Epithelial cell of proximal tubule (primary cell): Measurements from ENCODE around the gene MZF1. TPM values are rescaled to one million over a fixed set of nuclear protein-coding genes. Genes with fewer than 3 reads are reported as not detected.

Source experiments
- DNase-seq: peaks from one replicate; pipeline ENCODE4 v3.0.0-alpha.2; 2011; ENCODE audit warnings: low read depth
- H3K4me3 ChIP-seq: 2 replicates; pipeline ENCODE4 v1.5.1; 2011; ENCODE audit warnings: low read depth, mild to moderate bottlenecking, low read length
- CTCF ChIP-seq: conservative IDR thresholded peaks from 2 replicates; pipeline ENCODE4 v1.5.1; 2012; ENCODE audit warnings: low read depth, mild to moderate bottlenecking, low read length
- total RNA-seq: library from RNA; depleted of rRNA; stranded (reverse); fragments of >200 nt; gene quantifications from 2 replicates; pipeline ENCODE4 v1.2.3, GENCODE V29; 2015

The MZF1 gene
- total RNA-seq, 1 donor from 2014 or later, result 12.7 TPM

DNA sequence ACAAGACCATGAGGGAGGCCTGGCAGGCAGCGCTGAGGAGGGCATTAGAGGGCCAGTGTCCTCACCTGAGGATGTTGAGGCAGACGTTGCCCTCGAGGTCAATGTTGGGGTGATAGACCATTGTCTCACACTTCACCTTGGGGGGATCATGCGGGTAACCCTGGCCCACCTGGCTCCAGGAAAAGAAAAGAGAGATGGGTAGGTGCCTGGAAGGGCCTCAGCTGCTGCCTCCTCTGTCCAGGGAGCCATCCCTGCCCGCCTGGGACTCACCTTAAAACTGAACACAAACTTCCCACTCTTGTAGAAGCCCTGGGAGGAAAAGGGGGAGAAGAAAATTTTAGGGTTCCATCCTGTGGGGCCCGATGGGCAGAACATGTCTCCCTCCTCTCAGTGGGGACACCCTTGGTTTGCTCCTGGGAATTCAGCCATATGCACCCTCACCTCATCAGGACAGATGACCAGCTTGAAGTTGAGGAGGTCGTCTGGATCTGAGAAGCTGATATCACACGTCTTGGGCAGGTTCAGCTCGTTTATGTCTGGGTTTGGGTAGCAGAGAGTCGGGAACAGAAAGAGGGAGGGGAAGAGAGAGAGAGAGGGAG is 16.4 kb downstream of the MZF1 start:
- peak overlapping the region; percentile 75 for H3K4me3 ChIP-seq
- no peak for DNase-seq
- no peak for TF ChIP-seq CTCF

- no peak for DNase-seq
- peak overlapping the region; percentile 2 for H3K4me3 ChIP-seq
- no peak for TF ChIP-seq CTCF
These were observed 17.1 kb downstream of the MZF1 start for GRCh38 chr19:58555920-58556621.

DNA sequence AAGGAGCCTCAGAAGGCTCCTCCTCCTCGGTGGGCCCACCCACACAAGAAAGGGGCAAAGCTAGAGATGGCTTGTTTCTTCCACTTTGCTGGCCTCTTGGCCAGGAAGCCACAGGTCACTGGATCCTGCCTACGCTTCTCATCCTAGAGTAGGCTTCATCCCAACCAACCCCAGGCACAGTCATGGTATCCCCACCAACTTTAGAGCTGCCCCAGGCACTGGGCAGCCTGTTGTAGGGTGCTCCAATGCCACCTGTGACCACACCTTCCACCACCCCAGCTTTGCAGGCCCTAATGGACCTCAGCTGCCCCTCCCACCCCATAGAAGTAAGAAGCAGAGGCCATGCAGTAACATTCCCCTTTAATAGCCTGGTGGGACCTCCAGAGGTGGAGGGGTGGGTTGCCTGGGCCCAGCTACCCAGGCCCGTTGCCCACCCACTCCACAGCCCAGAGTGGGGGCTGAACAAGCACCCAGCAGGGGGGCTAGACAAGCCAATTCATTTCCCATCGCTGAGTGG is 17.7 kb downstream of the MZF1 start:
- peak overlapping the region; percentile 94 for H3K4me3 ChIP-seq
- no peak for TF ChIP-seq CTCF
- DNase-seq, result no peak

GRCh38 chr19:58554494-58555368 is 18.4 kb downstream of the MZF1 start, which contains the start of gene CHMP2A:
CHMP2A (minus strand) TSS chr19:58555105; CDS start chr19:58554212, 893 bp downstream.
- peak within 1 kb of the TSS; percentile 94 for H3K4me3 ChIP-seq
- TF ChIP-seq CTCF, result no peak
- DNase-seq, result no peak

DNA sequence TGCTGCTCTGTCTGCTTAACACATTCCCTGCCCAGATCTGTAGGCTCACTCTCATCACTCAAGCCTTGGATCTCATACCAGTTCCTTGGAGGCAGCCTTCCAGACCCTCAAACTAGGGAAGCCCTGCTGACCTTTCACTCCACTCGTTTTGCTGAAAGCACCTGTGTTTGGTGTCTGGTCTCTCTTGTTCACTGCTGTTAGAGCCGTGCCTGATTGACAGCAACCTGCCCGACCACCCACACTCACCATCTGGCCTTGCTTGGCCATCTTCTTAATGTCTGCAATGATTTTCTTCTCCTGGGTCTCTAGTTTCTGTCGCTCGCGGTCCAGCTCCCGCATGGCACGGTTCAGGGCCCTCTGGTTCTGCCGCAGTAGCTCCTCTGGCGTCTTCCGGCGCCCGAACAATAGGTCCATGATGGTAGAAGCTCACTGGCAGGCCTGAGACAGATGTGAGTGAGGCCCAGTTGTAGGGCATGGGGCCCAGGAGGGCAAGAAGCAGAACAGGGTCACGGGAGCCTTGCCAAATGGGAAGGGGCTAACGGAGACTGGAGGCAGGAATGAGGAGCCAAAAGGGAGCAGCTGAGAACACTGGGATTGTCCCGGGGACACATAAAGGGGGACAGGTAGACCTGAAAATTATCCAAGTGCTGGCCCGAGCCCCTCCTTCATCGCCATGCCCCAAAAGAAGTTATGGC is 19.2 kb downstream of the MZF1 start:
- no peak for TF ChIP-seq CTCF
- H3K4me3 ChIP-seq, result peak overlapping the region; percentile 94
- DNase-seq, result no peak

DNA sequence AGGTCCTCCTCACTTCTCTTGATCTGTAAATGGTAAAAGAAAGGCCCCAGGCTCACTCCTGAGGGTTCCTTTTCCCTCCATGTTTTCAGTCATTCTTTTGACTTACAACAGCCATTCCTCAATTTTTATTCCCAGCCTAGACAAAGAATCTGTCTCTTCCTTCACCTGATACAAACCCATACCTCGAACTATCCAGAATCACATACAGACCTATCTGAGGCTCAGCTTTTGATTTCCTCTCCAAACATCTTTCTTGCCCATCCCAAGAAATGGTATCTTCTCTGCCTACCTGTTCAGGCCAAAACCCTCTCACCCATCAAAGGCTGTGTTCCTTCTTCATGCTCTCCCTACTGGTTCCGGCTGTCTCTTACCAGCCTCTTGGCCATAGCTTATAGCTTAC is 20.5 kb downstream of the MZF1 start:
- H3K4me3 ChIP-seq, result no peak overlapping the region
- no peak for DNase-seq
- TF ChIP-seq CTCF, result no peak
